SK-N-SH treated with all-trans-retinoic acid at 6 μM for 48 hours (cell line): ENCODE data around the gene RGS6.

Source experiments
- ATAC-seq: fragments of 200-7000 bp; cut with Tn5 transposase; 3 replicates; pipeline ENCODE4 v1.9.1; 2020; ENCODE audit warnings: mild to moderate bottlenecking, moderate library complexity
- BACH2 ChIP-seq: fragments of 250-450 bp; sonication (Bioruptor Pico); IDR thresholded peaks from 2 replicates; pipeline ENCODE4 v1.9.0; 2021; ENCODE audit warnings: mild to moderate bottlenecking, borderline replicate concordance
- CREB5 ChIP-seq: fragments of 250-450 bp; sonication (Bioruptor Pico); IDR thresholded peaks from 2 replicates; pipeline ENCODE4 v1.5.1; 2020; ENCODE audit warnings: low read depth, mild to moderate bottlenecking, moderate library complexity
- CSDC2 ChIP-seq: fragments of 250-450 bp; sonication (Bioruptor Pico); IDR thresholded peaks from 2 replicates; pipeline ENCODE4 v1.5.0; 2020; ENCODE audit warnings: mild to moderate bottlenecking, moderate library complexity
- CSRNP3 ChIP-seq: fragments of 250-450 bp; sonication (Bioruptor Pico); IDR thresholded peaks from 2 replicates; pipeline ENCODE4 v1.5.1; 2021; ENCODE audit warnings: mild to moderate bottlenecking, moderate library complexity
- ESRRG ChIP-seq: fragments of 250-450 bp; sonication (Bioruptor Pico); IDR thresholded peaks from 2 replicates; pipeline ENCODE4 v1.6.1; 2021; ENCODE audit warnings: mild to moderate bottlenecking
- GLIS3 ChIP-seq: fragments of 250-450 bp; sonication (Bioruptor Pico); IDR thresholded peaks from 2 replicates; pipeline ENCODE4 v1.5.0; 2020; ENCODE audit warnings: mild to moderate bottlenecking, moderate library complexity
- ISL1 ChIP-seq: fragments of 250-450 bp; sonication (Bioruptor Pico); IDR thresholded peaks from 2 replicates; pipeline ENCODE4 v2.1.2; 2022; ENCODE audit warnings: mild to moderate bottlenecking, moderate library complexity
- OSR1 ChIP-seq: fragments of 250-450 bp; sonication (Bioruptor Pico); IDR thresholded peaks from 2 replicates; pipeline ENCODE4 v1.8.0; 2022; ENCODE audit warnings: moderate library complexity, mild to moderate bottlenecking, inconsistent platforms
- PATZ1 ChIP-seq: fragments of 250-450 bp; sonication (Bioruptor Pico); IDR thresholded peaks from 2 replicates; pipeline ENCODE4 v1.8.0; 2020; ENCODE audit warnings: mild to moderate bottlenecking, moderate library complexity, borderline replicate concordance
- POU6F1 ChIP-seq: fragments of 250-450 bp; sonication (Bioruptor Pico); IDR thresholded peaks from 2 replicates; pipeline ENCODE4 v1.8.0; 2021; ENCODE audit warnings: low read depth, mild to moderate bottlenecking, moderate library complexity, borderline replicate concordance
- PPARA ChIP-seq: fragments of 250-450 bp; sonication (Bioruptor Pico); IDR thresholded peaks from 2 replicates; pipeline ENCODE4 v1.5.0; 2020; ENCODE audit warnings: mild to moderate bottlenecking, borderline replicate concordance
- RARB ChIP-seq: fragments of 250-450 bp; sonication (Bioruptor Pico); IDR thresholded peaks from 2 replicates; pipeline ENCODE4 v1.8.0; 2021; ENCODE audit warnings: mild to moderate bottlenecking, moderate library complexity
- TCF4 ChIP-seq: fragments of 250-450 bp; sonication (Bioruptor Pico); IDR thresholded peaks from 2 replicates; pipeline ENCODE4 v1.8.0; 2021; ENCODE audit warnings: mild to moderate bottlenecking, moderate library complexity, borderline replicate concordance
- TOX ChIP-seq: fragments of 250-450 bp; sonication (Bioruptor Pico); IDR thresholded peaks from 2 replicates; pipeline ENCODE4 v1.8.0; 2021; ENCODE audit warnings: mild to moderate bottlenecking, moderate library complexity, borderline replicate concordance
- TSHZ2 ChIP-seq: fragments of 250-450 bp; sonication (Bioruptor Pico); IDR thresholded peaks from 2 replicates; pipeline ENCODE4 v1.5.0; 2020; ENCODE audit warnings: mild to moderate bottlenecking, moderate library complexity
- ZFP3 ChIP-seq: fragments of 250-450 bp; sonication (Bioruptor Pico); IDR thresholded peaks from 2 replicates; pipeline ENCODE4 v1.5.0; 2020; ENCODE audit warnings: mild to moderate bottlenecking, moderate library complexity
- ZFP30 ChIP-seq: fragments of 450-650 bp; formaldehyde crosslinking; IDR thresholded peaks from 2 replicates; pipeline ENCODE4 v1.5.0; 2022; ENCODE audit warnings: mild to moderate bottlenecking, moderate library complexity
- ZNF565 ChIP-seq: fragments of 450-650 bp; formaldehyde crosslinking; conservative IDR thresholded peaks from 2 replicates; pipeline ENCODE4 v1.5.0; 2020; ENCODE audit warnings: low read depth, mild to moderate bottlenecking, moderate library complexity
- ZNF70 ChIP-seq: fragments of 450-650 bp; formaldehyde crosslinking; IDR thresholded peaks from 2 replicates; pipeline ENCODE4 v1.5.0; 2020; ENCODE audit warnings: mild to moderate bottlenecking, moderate library complexity
- ZNF8 ChIP-seq: fragments of 450-650 bp; formaldehyde crosslinking; IDR thresholded peaks from 2 replicates; pipeline ENCODE4 v1.5.0; 2020; ENCODE audit warnings: mild to moderate bottlenecking, moderate library complexity

The RGS6 gene

GRCh38 chr14:72165229-72165698 is 233.0 kb downstream of the RGS6 start:
- ATAC-seq: no peak
- TF ChIP-seq CSRNP3: no peak
- no peak for TF ChIP-seq GLIS3
- no peak for TF ChIP-seq POU6F1 (CRISPR knock-in tag)
- no peak for TF ChIP-seq ZNF70
- TF ChIP-seq TOX (CRISPR knock-in tag): no peak
- TF ChIP-seq CREB5: no peak

- no peak for TF ChIP-seq ESRRG (CRISPR knock-in tag)
- no peak for TF ChIP-seq CSDC2 (CRISPR knock-in tag)
- TF ChIP-seq PATZ1: no peak
- no peak for TF ChIP-seq ZNF70
- TF ChIP-seq GLIS3: no peak
- TF ChIP-seq BACH2 (CRISPR knock-in tag): no peak
- TF ChIP-seq ZNF8 (CRISPR knock-in tag): no peak
- TF ChIP-seq ZFP3 (CRISPR knock-in tag): no peak
- TF ChIP-seq RARB (CRISPR knock-in tag): no peak
- no peak for TF ChIP-seq CSRNP3
- no peak for TF ChIP-seq CREB5
- peak; percentile 66; the same call in 2 of the 3 replicates for ATAC-seq
Measured at GRCh38 chr14:72169521-72169920, 237.3 kb downstream of the RGS6 start.

- TF ChIP-seq ZNF70: no peak
- no peak for TF ChIP-seq TSHZ2 (CRISPR knock-in tag)
- TF ChIP-seq ZNF8 (CRISPR knock-in tag): no peak
- TF ChIP-seq ZNF565: no peak
- TF ChIP-seq ZFP30 (CRISPR knock-in tag): no peak
- TF ChIP-seq OSR1 (CRISPR knock-in tag): no peak
- TF ChIP-seq CSDC2 (CRISPR knock-in tag): no peak
- TF ChIP-seq GLIS3: no peak
- no peak for TF ChIP-seq ZFP3 (CRISPR knock-in tag)
- TF ChIP-seq CSRNP3: no peak
- TF ChIP-seq POU6F1 (CRISPR knock-in tag): no peak
- no peak for TF ChIP-seq PPARA (CRISPR knock-in tag)
- no peak for TF ChIP-seq TCF4
- no peak for TF ChIP-seq ISL1 (CRISPR knock-in tag)
- no peak for TF ChIP-seq TOX (CRISPR knock-in tag)
- TF ChIP-seq BACH2 (CRISPR knock-in tag): no peak
- ATAC-seq: no peak
Measured at GRCh38 chr14:72172049-72172448, 239.8 kb downstream of the RGS6 start.
